Umbilical cord (tissue), 2 donors: ENCODE measurements around the gene CHST11. TPM values are rescaled to one million over a fixed set of nuclear protein-coding genes. Genes with fewer than 3 reads are reported as not detected.
A peak's percentile ranks its signal among the peaks of the same experiment; 100 is the strongest.

Experiments used
- DNase-seq: peaks from one replicate; pipeline ENCODE4 v3.0.0-alpha.2; 2015; ENCODE audit warnings: low spot score
- total RNA-seq: library from RNA; depleted of rRNA; stranded (reverse); fragments of >200 nt; gene quantifications from one replicate; pipeline ENCODE4 v1.2.3, GENCODE V29; 2014; ENCODE audit warnings: low replicate concordance; ENCODE audit not compliant: insufficient read depth

CHST11 gene
- total RNA-seq, 1 donor from 2014 or later = 6.5 TPM

GRCh38 chr12:104672096-104672445, 215.3 kb downstream of the CHST11 start:
- DNase-seq = no peak

GRCh38 chr12:104672501-104673265, 215.9 kb downstream of the CHST11 start:
- no peak for DNase-seq

- DNase-seq = no peak
Observed at GRCh38 chr12:104673294-104673693, 216.5 kb downstream of the CHST11 start.

- DNase-seq = peak; percentile 40
Observed at GRCh38 chr12:104673696-104674482, 217.1 kb downstream of the CHST11 start.

- DNase-seq = no peak
Observed at GRCh38 chr12:104676636-104677035, 219.9 kb downstream of the CHST11 start.

GRCh38 chr12:104677441-104678089, 220.8 kb downstream of the CHST11 start:
- no peak for DNase-seq

- DNase-seq = no peak
Observed at GRCh38 chr12:104680070-104680469, 223.3 kb downstream of the CHST11 start.

GRCh38 chr12:104680491-104680890, 223.7 kb downstream of the CHST11 start:
- no peak for DNase-seq

GRCh38 chr12:104681012-104681690, 224.4 kb downstream of the CHST11 start:
- no peak for DNase-seq

- no peak for DNase-seq
Observed at GRCh38 chr12:104682790-104683279, 226.1 kb downstream of the CHST11 start.

GRCh38 chr12:104683831-104684503, 227.2 kb downstream of the CHST11 start:
- DNase-seq = no peak

GRCh38 chr12:104684884-104685283, 228.1 kb downstream of the CHST11 start:
- DNase-seq = peak; percentile 91

- DNase-seq = no peak
Observed at GRCh38 chr12:104685366-104685765, 228.6 kb downstream of the CHST11 start.

- no peak for DNase-seq
Observed at GRCh38 chr12:104686196-104686595, 229.4 kb downstream of the CHST11 start.

- no peak for DNase-seq
Observed at GRCh38 chr12:104687823-104688573, 231.2 kb downstream of the CHST11 start.

GRCh38 chr12:104689635-104690034, 232.9 kb downstream of the CHST11 start:
- no peak for DNase-seq

GRCh38 chr12:104691721-104692556, 235.2 kb downstream of the CHST11 start:
- no peak for DNase-seq

GRCh38 chr12:104692557-104693218, 235.9 kb downstream of the CHST11 start:
- no peak for DNase-seq

- DNase-seq = no peak
Observed at GRCh38 chr12:104693493-104693892, 236.7 kb downstream of the CHST11 start.
